ENCODE data around the gene BIRC7. TPM values are rescaled to one million over a fixed set of nuclear protein-coding genes. Genes with fewer than 3 reads are reported as not detected.
"Not testable (repeated sequence)": the region's sequence is repeated elsewhere in the genome, so short reads cannot be mapped to it uniquely, and the experiment has no call there.

Gene BIRC7
- total and polyA plus RNA-seq, 4 donors: 0.29 to 1.6 (median 1.0) TPM

GRCh38 chr20:63216849-63217471, 18.7 kb upstream of the BIRC7 start:
- peaks cover 19% of the 10 kb centered on the region for H3K36me3 ChIP-seq (ENCODE audit: control insufficient read depth, insufficient read depth, low read length)
- DNase-seq (ENCODE audit: low read depth in 4 of 6, low spot score in 6 of 6): no peak
- 72% methylated on average over 13 of the region's 13 CpGs for WGBS (ENCODE audit: insufficient coverage)
- H3K4me3 ChIP-seq (ENCODE audit: low read depth, low read length): peak overlapping the region; percentile 65
- peak overlapping the region; percentile 75 for H3K27ac ChIP-seq (ENCODE audit: low read depth, low read length)
- peaks cover 17% of the 10 kb centered on the region for H3K4me1 ChIP-seq (ENCODE audit: control insufficient read depth, insufficient read depth, low read length)
- no peaks in the 10 kb centered on the region for H3K9me3 ChIP-seq (ENCODE audit: control insufficient read depth, insufficient read depth, low read length)
- H3K27me3 ChIP-seq (ENCODE audit: control insufficient read depth, insufficient read depth, low read length): no peaks in the 10 kb centered on the region

GRCh38 chr20:63217706-63218105, 18.0 kb upstream of the BIRC7 start:
- WGBS (ENCODE audit: insufficient coverage): 92% methylated on average over 5 of the region's 7 CpGs
- DNase-seq (ENCODE audit: low read depth in 4 of 6, low spot score in 6 of 6): no peak
- no peaks in the 10 kb centered on the region for H3K27me3 ChIP-seq (ENCODE audit: control insufficient read depth, insufficient read depth, low read length)
- H3K4me3 ChIP-seq (ENCODE audit: low read depth, low read length): no peak overlapping the region
- H3K36me3 ChIP-seq (ENCODE audit: control insufficient read depth, insufficient read depth, low read length): peaks cover 11% of the 10 kb centered on the region
- no peaks in the 10 kb centered on the region for H3K9me3 ChIP-seq (ENCODE audit: control insufficient read depth, insufficient read depth, low read length)
- H3K4me1 ChIP-seq (ENCODE audit: control insufficient read depth, insufficient read depth, low read length): peaks cover 17% of the 10 kb centered on the region
- no peak overlapping the region for H3K27ac ChIP-seq (ENCODE audit: low read depth, low read length)

- Histone ChIP-seq H3K4me3 (ENCODE audit: low read depth, low read length) (no peak overlapping the region), H3K9me3 (ENCODE audit: control insufficient read depth, insufficient read depth, low read length) (no peaks in the 10 kb centered on the region), H3K27ac (ENCODE audit: low read depth, low read length) (no peak overlapping the region), H3K36me3 (ENCODE audit: control insufficient read depth, insufficient read depth, low read length) (peaks cover 2% of the 10 kb centered on the region), H3K4me1 (ENCODE audit: control insufficient read depth, insufficient read depth, low read length) (peaks cover 27% of the 10 kb centered on the region), H3K27me3 (ENCODE audit: control insufficient read depth, insufficient read depth, low read length) (no peaks in the 10 kb centered on the region)
- WGBS (ENCODE audit: insufficient coverage): 72% methylated on average over 12 of the region's 13 CpGs
- DNase-seq (ENCODE audit: low read depth in 4 of 6, low spot score in 6 of 6): no peak
These were observed 16.8 kb upstream of the BIRC7 start for GRCh38 chr20:63218701-63219446.

GRCh38 chr20:63219447-63219821, 16.3 kb upstream of the BIRC7 start:
- WGBS (ENCODE audit: insufficient coverage): 89% methylated on average over 8 of the region's 8 CpGs
- no peak overlapping the region for H3K4me3 ChIP-seq (ENCODE audit: low read depth, low read length)
- H3K27me3 ChIP-seq (ENCODE audit: control insufficient read depth, insufficient read depth, low read length): no peaks in the 10 kb centered on the region
- peaks cover 33% of the 10 kb centered on the region for H3K4me1 ChIP-seq (ENCODE audit: control insufficient read depth, insufficient read depth, low read length)
- H3K36me3 ChIP-seq (ENCODE audit: control insufficient read depth, insufficient read depth, low read length): no peaks in the 10 kb centered on the region
- no peaks in the 10 kb centered on the region for H3K9me3 ChIP-seq (ENCODE audit: control insufficient read depth, insufficient read depth, low read length)
- no peak overlapping the region for H3K27ac ChIP-seq (ENCODE audit: low read depth, low read length)
- DNase-seq (ENCODE audit: low read depth in 4 of 6, low spot score in 6 of 6): no peak

- 79% methylated on average over 20 of the region's 25 CpGs for whole genome bisulfite sequencing (ENCODE audit: insufficient coverage)
- H3K4me1 ChIP-seq (ENCODE audit: control insufficient read depth, insufficient read depth, low read length): peaks cover 36% of the 10 kb centered on the region
- DNase-seq (ENCODE audit: low read depth in 4 of 6, low spot score in 6 of 6): no peak
- no peaks in the 10 kb centered on the region for H3K9me3 ChIP-seq (ENCODE audit: control insufficient read depth, insufficient read depth, low read length)
- no peak overlapping the region for H3K4me3 ChIP-seq (ENCODE audit: low read depth, low read length)
- H3K27me3 ChIP-seq (ENCODE audit: control insufficient read depth, insufficient read depth, low read length): no peaks in the 10 kb centered on the region
- no peak overlapping the region for H3K27ac ChIP-seq (ENCODE audit: low read depth, low read length)
- H3K36me3 ChIP-seq (ENCODE audit: control insufficient read depth, insufficient read depth, low read length): no peaks in the 10 kb centered on the region
These were observed 15.7 kb upstream of the BIRC7 start for GRCh38 chr20:63219866-63220521.

DNA sequence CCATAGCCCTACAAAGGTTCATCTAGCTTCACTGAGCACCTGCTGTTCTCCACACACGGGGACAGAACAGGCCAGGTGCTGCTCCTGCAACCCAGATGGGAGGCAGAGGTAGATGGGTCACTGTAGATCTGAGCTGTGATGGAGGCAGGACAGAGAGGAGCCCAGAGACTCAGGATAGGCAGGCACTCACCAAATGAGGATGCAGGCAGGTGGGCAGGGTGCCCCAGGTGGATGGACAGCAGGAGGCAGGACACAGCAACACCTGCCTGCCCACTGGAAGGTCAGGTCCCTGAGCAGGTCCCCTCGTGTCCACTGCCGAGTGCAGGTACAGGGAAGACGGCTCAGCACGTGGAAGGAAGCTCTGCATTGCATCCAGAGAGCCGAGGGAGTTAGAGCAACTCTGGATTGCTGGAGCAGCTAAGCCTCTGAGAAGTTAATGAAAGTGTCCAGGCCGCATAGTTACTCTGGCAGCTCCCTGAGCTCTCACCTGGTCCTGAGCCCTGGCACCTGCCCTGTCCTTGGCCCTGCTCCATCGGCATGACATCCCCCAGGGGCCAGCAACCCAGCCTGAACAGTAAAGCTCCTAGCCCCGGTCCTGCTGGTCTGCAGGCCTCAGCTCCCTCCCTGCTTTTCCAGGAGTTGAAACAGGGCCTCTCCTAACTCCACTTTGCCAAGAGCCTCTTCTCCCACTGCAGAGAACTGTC, 14.9 kb upstream of the BIRC7 start:
- no peak overlapping the region for H3K27ac ChIP-seq (ENCODE audit: low read depth, low read length)
- no peaks in the 10 kb centered on the region for H3K36me3 ChIP-seq (ENCODE audit: control insufficient read depth, insufficient read depth, low read length)
- 61% methylated on average over 9 of the region's 9 CpGs for WGBS (ENCODE audit: insufficient coverage)
- H3K4me3 ChIP-seq (ENCODE audit: low read depth, low read length): no peak overlapping the region
- no peak for DNase-seq (ENCODE audit: low read depth in 4 of 6, low spot score in 6 of 6)
- H3K4me1 ChIP-seq (ENCODE audit: control insufficient read depth, insufficient read depth, low read length): peaks cover 34% of the 10 kb centered on the region
- no peaks in the 10 kb centered on the region for H3K9me3 ChIP-seq (ENCODE audit: control insufficient read depth, insufficient read depth, low read length)
- H3K27me3 ChIP-seq (ENCODE audit: control insufficient read depth, insufficient read depth, low read length): no peaks in the 10 kb centered on the region

DNA sequence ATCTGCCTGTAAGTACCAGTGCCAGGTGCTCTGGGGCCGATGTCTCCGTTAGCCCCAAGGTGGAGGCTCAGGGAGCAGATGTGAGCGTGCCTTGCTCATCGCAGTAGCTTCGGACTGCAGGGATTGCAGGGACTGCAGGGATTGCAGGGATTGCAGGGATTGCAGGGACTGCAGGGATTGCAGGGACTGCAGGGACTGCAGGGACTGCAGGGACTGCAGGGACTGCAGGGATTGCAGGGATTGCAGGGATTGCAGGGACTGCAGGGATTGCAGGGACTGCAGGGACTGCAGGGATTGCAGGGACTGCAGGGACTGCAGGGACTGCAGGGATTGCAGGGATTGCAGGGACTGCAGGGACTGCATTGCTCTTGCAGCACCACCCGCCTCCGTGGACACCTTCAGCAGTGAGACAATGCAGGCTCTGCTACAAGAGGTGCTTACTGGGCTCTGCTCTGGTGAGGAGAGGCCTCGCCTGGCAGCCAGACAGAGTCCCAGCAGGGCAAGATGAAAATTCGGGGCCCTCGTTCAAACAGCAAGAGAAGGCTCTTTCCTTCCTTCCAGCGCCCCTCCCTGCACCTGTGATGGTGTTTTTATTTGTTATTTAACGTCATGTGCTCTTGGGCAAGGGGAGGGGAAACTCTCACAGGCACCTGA, 14.2 kb upstream of the BIRC7 start:
- not testable (repeated sequence) for H3K9me3 ChIP-seq (ENCODE audit: control insufficient read depth, insufficient read depth, low read length); H3K36me3 ChIP-seq (ENCODE audit: control insufficient read depth, insufficient read depth, low read length); H3K4me3 ChIP-seq (ENCODE audit: low read depth, low read length); DNase-seq (ENCODE audit: low read depth in 4 of 6, low spot score in 6 of 6); H3K27ac ChIP-seq (ENCODE audit: low read depth, low read length); H3K27me3 ChIP-seq (ENCODE audit: control insufficient read depth, insufficient read depth, low read length)
- WGBS (ENCODE audit: insufficient coverage): 71% methylated on average over 9 of the region's 12 CpGs
- H3K4me1 ChIP-seq (ENCODE audit: control insufficient read depth, insufficient read depth, low read length): peaks cover 32% of the 10 kb centered on the region

DNA sequence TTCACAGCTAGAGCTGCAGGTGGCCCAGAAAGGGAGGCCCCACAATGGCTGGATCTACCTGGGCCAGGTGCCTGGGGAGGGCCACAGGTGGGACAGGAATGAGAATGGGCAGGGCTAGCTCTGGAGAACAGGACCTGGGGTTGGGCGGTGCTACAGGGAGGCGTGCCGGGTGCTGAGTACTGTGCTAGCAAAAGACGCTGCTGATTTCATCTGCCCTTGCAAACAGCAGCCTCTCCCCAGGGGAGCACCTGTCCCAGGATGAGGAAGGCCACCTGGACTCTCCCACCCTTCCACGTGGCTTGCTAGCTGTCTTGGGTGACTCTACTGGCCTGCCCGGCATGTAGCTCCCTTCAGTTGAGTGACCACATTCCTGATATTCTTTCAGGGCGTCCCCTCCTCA, 13.2 kb upstream of the BIRC7 start:
- 80% methylated on average over 7 of the region's 7 CpGs for WGBS (ENCODE audit: insufficient coverage)
- Histone ChIP-seq H3K36me3 (ENCODE audit: control insufficient read depth, insufficient read depth, low read length) (no peaks in the 10 kb centered on the region), H3K27me3 (ENCODE audit: control insufficient read depth, insufficient read depth, low read length) (no peaks in the 10 kb centered on the region)

GRCh38 chr20:63223121-63223825, 12.4 kb upstream of the BIRC7 start:
- peaks cover 24% of the 10 kb centered on the region for H3K4me1 ChIP-seq (ENCODE audit: control insufficient read depth, insufficient read depth, low read length)
- WGBS (ENCODE audit: insufficient coverage): 53% methylated on average over 11 of the region's 12 CpGs
- no peaks in the 10 kb centered on the region for H3K36me3 ChIP-seq (ENCODE audit: control insufficient read depth, insufficient read depth, low read length)
- no peaks in the 10 kb centered on the region for H3K9me3 ChIP-seq (ENCODE audit: control insufficient read depth, insufficient read depth, low read length)
- H3K27me3 ChIP-seq (ENCODE audit: control insufficient read depth, insufficient read depth, low read length): no peaks in the 10 kb centered on the region
- H3K27ac ChIP-seq (ENCODE audit: low read depth, low read length): no peak overlapping the region
- DNase-seq (ENCODE audit: low read depth in 4 of 6, low spot score in 6 of 6): peak in 2 of 6 donors; percentile 59 to 64
- no peak overlapping the region for H3K4me3 ChIP-seq (ENCODE audit: low read depth, low read length)

More for the DNA sequence above, 13.2 kb upstream of the BIRC7 start:
- Histone ChIP-seq H3K9me3 (ENCODE audit: control insufficient read depth, insufficient read depth, low read length) (no peaks in the 10 kb centered on the region), H3K27ac (ENCODE audit: low read depth, low read length) (no peak overlapping the region), H3K4me1 (ENCODE audit: control insufficient read depth, insufficient read depth, low read length) (peaks cover 24% of the 10 kb centered on the region), H3K4me3 (ENCODE audit: low read depth, low read length) (no peak overlapping the region)
- no peak for DNase-seq (ENCODE audit: low read depth in 4 of 6, low spot score in 6 of 6)

Data from spinal cord (tissue), 10 donors.